Activated CD4-positive, alpha-beta T cell treated with anti-CD3 and anti-CD28 coated beads, Interleukin-2, amount 50 U/mL, for 24 hours (primary cell): ENCODE data around the gene CELA3B.
A peak's percentile ranks its signal among the peaks of the same experiment; 100 is the strongest.
"Not testable (repeated sequence)": the region's sequence is repeated elsewhere in the genome, so short reads cannot be mapped to it uniquely, and the experiment has no call there.

Source experiments
- DNase-seq, 2 donors: peaks; one replicate each; pipeline ENCODE4 v3.0.0-alpha.2; 2020; ENCODE audit warnings: low read depth in 1 of 2, low spot score in 1 of 2

The CELA3B gene

GRCh38 chr1:22005261-22006149, 28.7 kb downstream of the CELA3B start:
- DNase-seq: not testable (repeated sequence)

- not testable (repeated sequence) for DNase-seq
Measured at GRCh38 chr1:22006736-22007135, 29.9 kb downstream of the CELA3B start.

- not testable (repeated sequence) for DNase-seq
Measured at GRCh38 chr1:22007262-22007661, 30.4 kb downstream of the CELA3B start.

GRCh38 chr1:22009566-22009965, 32.7 kb downstream of the CELA3B start:
- DNase-seq: not testable (repeated sequence)

GRCh38 chr1:22012752-22013151, 35.9 kb downstream of the CELA3B start:
- DNase-seq: not testable (repeated sequence)

GRCh38 chr1:22014575-22015206, 37.9 kb downstream of the CELA3B start:
- DNase-seq: not testable (repeated sequence)

- peak; percentile 16 to 70 for DNase-seq
Measured at GRCh38 chr1:22018583-22019559, 42.0 kb downstream of the CELA3B start.

GRCh38 chr1:22021061-22021460, 44.2 kb downstream of the CELA3B start:
- DNase-seq: no peak

- DNase-seq: peak; percentile 41 to 72
Measured at GRCh38 chr1:22024485-22025367, 47.9 kb downstream of the CELA3B start.

GRCh38 chr1:22025368-22026155, 48.7 kb downstream of the CELA3B start:
- DNase-seq: peak; percentile 73 to 92

- no peak for DNase-seq
Measured at GRCh38 chr1:22026924-22027289, 50.1 kb downstream of the CELA3B start.

- DNase-seq: no peak
Measured at GRCh38 chr1:22030057-22030456, 53.2 kb downstream of the CELA3B start.

- no peak for DNase-seq
Measured at GRCh38 chr1:22030473-22030872, 53.7 kb downstream of the CELA3B start.

- DNase-seq: no peak
Measured at GRCh38 chr1:22031214-22031962, 54.6 kb downstream of the CELA3B start.

GRCh38 chr1:22034834-22035233, 58.0 kb downstream of the CELA3B start:
- DNase-seq: not testable (repeated sequence)

GRCh38 chr1:22037520-22037919, 60.7 kb downstream of the CELA3B start:
- no peak for DNase-seq

GRCh38 chr1:22038036-22038435, 61.2 kb downstream of the CELA3B start:
- DNase-seq: no peak
